Activated naive CD4-positive, alpha-beta T cell treated with anti-CD3 and anti-CD28 coated beads, Interleukin-2, amount 10 ng/mL, durations not matched to agents 7 days and 5 days (primary cell): Measurements from ENCODE around the gene LRRC45.
"Not testable (repeated sequence)": the region's sequence is repeated elsewhere in the genome, so short reads cannot be mapped to it uniquely, and the experiment has no call there.

Source experiments
- CTCF ChIA-PET: fragments of 350-600 bp; sonication (Branson Sonifier 250); formaldehyde crosslinking; loops from one replicate; lab custom pipeline; 2021; ENCODE audit warnings: antibody characterized with exemption; lab: Charles Lee
- DNase-seq: peaks from one replicate; pipeline ENCODE4 v3.0.0-alpha.2; 2020
- H3K27ac Mint-ChIP-seq: one replicate; pipeline ENCODE4 v1.8.0; 2021; ENCODE audit warnings: mild to moderate bottlenecking, moderate library complexity, mixed read lengths
- H3K27me3 Mint-ChIP-seq: one replicate; pipeline ENCODE4 v1.8.0; 2021; ENCODE audit warnings: mild to moderate bottlenecking, mixed read lengths
- H3K36me3 Mint-ChIP-seq: one replicate; pipeline ENCODE4 v1.8.0; 2021; ENCODE audit warnings: mixed read lengths
- H3K4me1 Mint-ChIP-seq: one replicate; pipeline ENCODE4 v1.8.0; 2021; ENCODE audit warnings: mixed read lengths
- H3K4me3 Mint-ChIP-seq: one replicate; pipeline ENCODE4 v1.8.0; 2021; ENCODE audit warnings: mild to moderate bottlenecking, moderate library complexity, mixed read lengths
- H3K9me3 Mint-ChIP-seq: one replicate; pipeline ENCODE4 v1.8.0; 2021; ENCODE audit warnings: mixed read lengths

Gene LRRC45

GRCh38 chr17:82036634-82037091 lies 13.6 kb downstream of the LRRC45 start:
- peaks cover 32% of the 10 kb centered on the region for H3K27me3 Mint-ChIP-seq
- H3K4me3 Mint-ChIP-seq = peak overlapping the region; percentile 87
- H3K4me1 Mint-ChIP-seq = peaks cover 28% of the 10 kb centered on the region
- no peaks in the 10 kb centered on the region for H3K9me3 Mint-ChIP-seq
- peaks cover 4% of the 10 kb centered on the region for H3K36me3 Mint-ChIP-seq
- CTCF ChIA-PET = interaction anchor here (1.1 kb wide), 1 partner anchor 14 kb away, joined by 3 read pairs; no protein-coding TSS in a partner anchor
- no peak for DNase-seq
- H3K27ac Mint-ChIP-seq = peak overlapping the region; percentile 52

GRCh38 chr17:82037092-82037888 lies 14.2 kb downstream of the LRRC45 start, which contains the start of gene DCXR:
Gene DCXR (minus strand): TSS chr17:82037697. CDS start chr17:82037682, 15 bp downstream.
- no peaks in the 10 kb centered on the region for H3K9me3 Mint-ChIP-seq
- DNase-seq = peak; percentile 99
- peaks cover 4% of the 10 kb centered on the region for H3K36me3 Mint-ChIP-seq
- peak within 1 kb of the TSS; percentile 87 for H3K4me3 Mint-ChIP-seq
- CTCF ChIA-PET = interaction anchor here (0.7 to 1.5 kb wide), 13 partner anchors 10 to 198 kb away, joined by 3 to 10 read pairs (median 4); partner anchors contain the start of genes CENPX, LRRC45, MAFG and NOTUM
- peak within 1 kb of the TSS; percentile 98 for H3K27ac Mint-ChIP-seq
- H3K4me1 Mint-ChIP-seq = peaks cover 28% of the 10 kb centered on the region
- H3K27me3 Mint-ChIP-seq = peaks cover 30% of the 10 kb centered on the region

- Mint-ChIP-seq H3K9me3 (no peaks in the 10 kb centered on the region), H3K4me3 (peak overlapping the region; percentile 87), H3K36me3 (peaks cover 4% of the 10 kb centered on the region), H3K27ac (peak overlapping the region; percentile 98), H3K4me1 (peaks cover 28% of the 10 kb centered on the region), H3K27me3 (peaks cover 24% of the 10 kb centered on the region)
- CTCF ChIA-PET = interaction anchor here (0.7 to 1.5 kb wide), 12 partner anchors 10 to 198 kb away, joined by 3 to 10 read pairs (median 4); partner anchors contain the start of genes CENPX, LRRC45, MAFG and NOTUM
- DNase-seq = no peak
Observed at GRCh38 chr17:82037889-82038195, 14.7 kb downstream of the LRRC45 start.

GRCh38 chr17:82038796-82039409 lies 15.8 kb downstream of the LRRC45 start:
- H3K9me3 Mint-ChIP-seq, DNase-seq, H3K36me3 Mint-ChIP-seq, H3K27ac Mint-ChIP-seq, H3K4me3 Mint-ChIP-seq: not testable (repeated sequence)
- Mint-ChIP-seq H3K4me1 (peaks cover 28% of the 10 kb centered on the region), H3K27me3 (peaks cover 18% of the 10 kb centered on the region)
- CTCF ChIA-PET = interaction anchor here (0.9 to 1.3 kb wide), 2 partner anchors 8 to 17 kb away, joined by 3 to 4 read pairs; no protein-coding TSS in a partner anchor

DNA sequence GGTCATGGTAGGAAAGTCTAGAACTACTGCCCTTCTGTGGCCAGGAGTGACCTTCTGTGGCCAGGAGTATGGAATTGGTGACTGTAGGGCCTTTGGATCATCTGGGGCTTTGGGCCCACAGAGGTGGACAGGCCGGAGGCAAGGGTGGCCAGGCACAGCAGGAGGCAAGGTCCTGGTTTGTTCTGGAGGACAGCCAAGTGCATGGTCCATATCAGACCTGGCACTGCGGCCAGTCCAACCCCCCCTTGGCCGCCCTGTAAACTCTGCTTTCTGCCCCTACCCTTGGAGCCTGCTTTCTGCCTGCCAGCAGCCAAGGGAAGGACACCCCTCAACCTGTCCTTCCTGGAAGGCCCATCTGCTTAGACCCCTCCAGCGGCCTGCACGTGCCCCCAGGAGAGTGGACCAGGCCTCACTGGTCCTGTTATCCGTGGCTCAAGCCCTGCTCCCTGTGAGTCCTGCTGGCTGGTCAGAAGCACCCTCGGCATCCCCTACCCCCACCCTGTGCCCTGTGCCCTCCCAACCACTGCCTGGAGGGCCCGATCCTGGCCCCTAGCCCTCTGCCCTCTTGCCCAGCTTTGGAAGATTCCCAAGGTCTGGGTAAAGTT lies 16.7 kb downstream of the LRRC45 start:
- Mint-ChIP-seq H3K27ac (no peak overlapping the region), H3K4me1 (peaks cover 28% of the 10 kb centered on the region), H3K27me3 (peaks cover 18% of the 10 kb centered on the region), H3K9me3 (no peaks in the 10 kb centered on the region), H3K36me3 (peaks cover 4% of the 10 kb centered on the region), H3K4me3 (no peak overlapping the region)
- CTCF ChIA-PET = interaction anchor here (1.3 kb wide), 1 partner anchor 18 kb away, joined by 4 read pairs; no protein-coding TSS in a partner anchor
- no peak for DNase-seq

DNA sequence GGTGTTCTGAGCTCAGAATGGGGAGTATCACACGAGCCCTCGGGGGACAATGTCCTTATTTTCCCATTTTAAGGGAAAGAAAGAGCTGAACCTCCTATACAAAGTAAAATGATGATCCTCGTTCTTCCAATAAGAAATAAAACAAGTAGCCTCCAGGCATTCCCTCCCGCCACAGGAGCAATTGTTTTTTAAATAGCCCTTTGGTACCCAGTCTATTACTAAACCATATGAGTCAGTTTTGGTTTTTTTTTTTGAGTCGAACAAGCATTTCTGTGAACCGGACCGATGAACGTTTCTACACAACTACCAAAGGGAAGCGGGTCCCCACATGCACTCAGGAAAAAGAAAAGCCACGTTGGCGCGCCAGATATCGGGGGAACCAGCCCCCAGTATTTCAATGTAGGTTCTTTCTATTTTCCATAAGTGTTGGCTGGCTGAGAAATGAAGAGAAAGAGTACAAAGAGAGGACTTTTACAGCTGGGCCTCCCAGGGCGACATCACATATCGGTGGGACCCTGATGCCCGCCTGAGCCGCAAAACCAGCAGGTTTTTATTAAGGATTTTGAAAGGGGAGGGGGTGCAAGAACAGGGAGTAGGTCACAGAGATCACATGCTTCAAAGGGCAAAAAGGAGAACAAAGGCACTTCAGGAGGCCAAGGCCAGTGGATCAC lies 18.2 kb downstream of the LRRC45 start:
- DNase-seq = no peak
- Mint-ChIP-seq H3K27me3 (peaks cover 18% of the 10 kb centered on the region), H3K36me3 (no peaks in the 10 kb centered on the region), H3K4me1 (peaks cover 18% of the 10 kb centered on the region), H3K4me3 (no peak overlapping the region), H3K9me3 (no peaks in the 10 kb centered on the region), H3K27ac (no peak overlapping the region)
- CTCF ChIA-PET = no interaction called here

GRCh38 chr17:82042649-82043048 lies 19.5 kb downstream of the LRRC45 start:
- CTCF ChIA-PET = no interaction called here
- H3K36me3 Mint-ChIP-seq = peaks cover 4% of the 10 kb centered on the region
- H3K27me3 Mint-ChIP-seq = peaks cover 16% of the 10 kb centered on the region
- no peak for DNase-seq
- no peak overlapping the region for H3K4me3 Mint-ChIP-seq
- H3K27ac Mint-ChIP-seq = no peak overlapping the region
- H3K9me3 Mint-ChIP-seq = no peaks in the 10 kb centered on the region
- H3K4me1 Mint-ChIP-seq = peaks cover 15% of the 10 kb centered on the region

DNA sequence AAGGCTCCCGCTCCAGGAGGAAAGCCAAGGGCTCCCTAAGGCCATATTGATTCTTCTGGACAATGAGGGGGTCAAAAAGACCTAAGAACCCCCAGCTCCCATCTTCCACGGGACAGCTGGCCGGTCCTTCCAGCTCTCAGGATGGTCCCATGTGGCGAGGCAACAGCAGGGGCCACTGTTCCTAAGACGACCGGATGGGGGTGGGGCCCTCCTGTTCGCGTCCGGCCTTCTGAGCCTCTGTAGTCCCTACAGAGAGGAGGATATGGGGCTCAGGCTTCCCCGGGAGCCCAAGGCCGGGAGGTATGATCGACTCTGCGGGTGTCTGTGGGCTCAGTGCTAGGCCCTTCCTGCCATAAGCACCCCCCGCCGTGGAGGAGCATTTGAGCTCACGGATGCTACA lies 20.4 kb downstream of the LRRC45 start:
- Mint-ChIP-seq H3K9me3 (no peaks in the 10 kb centered on the region), H3K4me1 (peaks cover 9% of the 10 kb centered on the region), H3K27me3 (peaks cover 14% of the 10 kb centered on the region), H3K36me3 (peaks cover 5% of the 10 kb centered on the region), H3K4me3 (no peak overlapping the region), H3K27ac (no peak overlapping the region)
- no peak for DNase-seq
- CTCF ChIA-PET = no interaction called here

DNA sequence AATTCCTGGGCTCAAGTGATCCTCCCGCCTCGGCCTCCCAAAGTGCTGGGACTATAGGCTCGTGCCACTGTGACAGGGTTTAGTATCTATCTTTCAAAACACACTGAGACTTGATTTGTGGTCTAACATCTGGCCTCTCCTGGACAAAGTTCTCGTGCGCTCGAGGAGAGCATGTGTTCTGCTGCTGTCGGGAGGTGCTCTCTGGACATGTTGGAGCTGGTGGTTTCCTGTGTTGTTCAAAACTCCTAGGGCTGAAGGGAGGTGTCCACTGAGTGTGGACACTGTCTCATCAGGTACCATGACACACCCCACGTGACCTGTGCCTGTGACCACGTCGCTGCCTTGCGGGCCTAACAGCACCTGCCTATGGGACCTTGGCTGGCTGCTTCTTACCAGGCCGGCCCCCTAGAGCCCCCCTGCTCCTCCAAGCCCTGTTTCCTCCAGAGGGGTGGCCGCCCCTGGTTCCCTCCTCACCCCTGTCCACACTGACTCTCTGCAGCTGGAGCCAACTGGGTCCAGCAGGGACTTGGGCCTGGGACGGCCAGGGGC lies 22.9 kb downstream of the LRRC45 start:
- no peaks in the 10 kb centered on the region for H3K9me3 Mint-ChIP-seq
- peaks cover 7% of the 10 kb centered on the region for H3K36me3 Mint-ChIP-seq
- peaks cover 8% of the 10 kb centered on the region for H3K4me1 Mint-ChIP-seq
- CTCF ChIA-PET = no interaction called here
- peaks cover 5% of the 10 kb centered on the region for H3K27me3 Mint-ChIP-seq
- H3K27ac Mint-ChIP-seq = no peak overlapping the region
- no peak for DNase-seq
- no peak overlapping the region for H3K4me3 Mint-ChIP-seq

DNA sequence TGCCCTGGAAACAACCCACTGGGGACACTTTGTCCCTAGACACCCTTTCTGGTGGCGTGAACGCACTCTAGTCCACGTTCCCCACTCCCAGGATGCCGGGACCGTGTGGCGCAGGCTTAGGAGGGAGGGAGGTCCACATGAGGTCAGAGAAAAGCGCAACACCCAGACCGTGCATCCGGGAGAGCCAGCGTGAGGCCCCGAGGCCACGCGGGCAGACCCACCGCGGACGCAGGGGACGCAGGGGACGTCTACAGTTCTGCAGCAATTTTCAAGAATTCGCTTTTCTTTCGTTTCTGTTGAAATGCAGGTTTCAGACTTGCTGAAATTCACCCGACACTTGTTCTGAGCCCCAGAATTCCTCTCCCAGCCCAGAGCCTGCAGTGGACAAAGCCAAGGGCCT lies 23.8 kb downstream of the LRRC45 start:
- Mint-ChIP-seq H3K4me1 (peaks cover 8% of the 10 kb centered on the region), H3K27me3 (no peaks in the 10 kb centered on the region), H3K4me3 (no peak overlapping the region), H3K27ac (no peak overlapping the region), H3K36me3 (peaks cover 7% of the 10 kb centered on the region), H3K9me3 (no peaks in the 10 kb centered on the region)
- CTCF ChIA-PET = no interaction called here
- DNase-seq = no peak

GRCh38 chr17:82047379-82047778 lies 24.3 kb downstream of the LRRC45 start:
- Mint-ChIP-seq H3K27me3 (no peaks in the 10 kb centered on the region), H3K9me3 (no peaks in the 10 kb centered on the region), H3K36me3 (peaks cover 7% of the 10 kb centered on the region), H3K27ac (no peak overlapping the region), H3K4me1 (peaks cover 8% of the 10 kb centered on the region), H3K4me3 (no peak overlapping the region)
- DNase-seq = no peak
- CTCF ChIA-PET = no interaction called here

DNA sequence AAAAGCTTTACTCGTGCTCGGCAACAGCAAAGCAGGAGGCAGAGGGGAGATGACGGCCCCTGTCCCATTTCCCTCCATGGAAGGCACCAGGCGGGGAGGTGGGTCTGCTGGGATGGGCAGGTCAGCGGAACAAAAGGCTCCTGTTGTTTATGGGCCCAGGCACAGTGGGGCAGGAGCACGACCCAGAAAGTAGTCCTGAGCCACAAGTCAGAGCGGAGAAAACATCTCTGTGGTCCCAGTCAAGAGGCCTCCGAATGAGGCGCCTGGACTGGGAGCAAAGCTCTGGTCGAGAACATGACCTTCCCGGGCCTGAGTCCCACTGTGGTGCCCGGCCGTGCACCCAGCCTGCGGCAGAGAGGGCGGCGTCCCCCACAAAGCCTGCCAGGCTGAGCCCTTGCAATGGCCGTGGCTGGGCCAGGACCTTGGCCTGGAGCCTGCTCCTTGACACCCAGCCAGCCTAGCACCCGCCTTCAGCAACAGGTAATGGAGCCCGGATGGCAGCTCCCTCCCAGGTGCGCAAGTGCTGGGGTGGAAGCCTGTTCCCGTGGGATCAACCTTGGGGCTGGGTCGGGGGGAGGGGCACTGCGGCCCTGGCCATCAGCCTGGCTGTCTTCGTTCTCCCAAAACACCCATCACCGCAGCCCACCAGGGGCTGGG lies 24.9 kb downstream of the LRRC45 start:
- DNase-seq = no peak
- no peak overlapping the region for H3K27ac Mint-ChIP-seq
- H3K4me3 Mint-ChIP-seq = no peak overlapping the region
- CTCF ChIA-PET = no interaction called here
- H3K36me3 Mint-ChIP-seq = peaks cover 7% of the 10 kb centered on the region
- no peaks in the 10 kb centered on the region for H3K9me3 Mint-ChIP-seq
- peaks cover 13% of the 10 kb centered on the region for H3K4me1 Mint-ChIP-seq
- no peaks in the 10 kb centered on the region for H3K27me3 Mint-ChIP-seq

- Mint-ChIP-seq H3K36me3 (peaks cover 7% of the 10 kb centered on the region), H3K27me3 (no peaks in the 10 kb centered on the region), H3K4me3 (peak overlapping the region; percentile 36), H3K4me1 (peaks cover 18% of the 10 kb centered on the region), H3K9me3 (no peaks in the 10 kb centered on the region), H3K27ac (no peak overlapping the region)
- CTCF ChIA-PET = no interaction called here
- DNase-seq = no peak
Observed at GRCh38 chr17:82048571-82048971, 25.5 kb downstream of the LRRC45 start.
